Ectodermal cell (in vitro differentiated cells): ENCODE data around the gene PSMB7.

ENCODE experiments used
- H3K27ac ChIP-seq: 2 replicates; pipeline ENCODE4 v1.7.0; 2013; ENCODE audit warnings: mild to moderate bottlenecking, low read depth, low read length; ENCODE audit not compliant: insufficient read depth, poor library complexity, severe bottlenecking
- H3K27me3 ChIP-seq: 2 replicates; pipeline ENCODE4 v1.7.0; 2013; ENCODE audit warnings: mild to moderate bottlenecking, low read length; ENCODE audit not compliant: insufficient read depth, control insufficient read depth, poor library complexity, severe bottlenecking
- H3K36me3 ChIP-seq: one replicate; pipeline ENCODE4 v1.7.0; 2013; ENCODE audit warnings: low read length; ENCODE audit not compliant: control insufficient read depth, insufficient read depth
- H3K4me1 ChIP-seq: one replicate; pipeline ENCODE4 v1.7.0; 2013; ENCODE audit warnings: low read length; ENCODE audit not compliant: control insufficient read depth, insufficient read depth
- H3K4me3 ChIP-seq: 2 replicates; pipeline ENCODE4 v1.7.0; 2013; ENCODE audit warnings: low read depth, low read length, control low read depth; ENCODE audit not compliant: insufficient read depth
- H3K9me3 ChIP-seq: 2 replicates; pipeline ENCODE4 v1.7.0; 2013; ENCODE audit warnings: mild to moderate bottlenecking, low read length, moderate library complexity; ENCODE audit not compliant: control insufficient read depth
- WGBS, 2 experiments: methylation state at CpG; one replicate each; pipeline ENCODE4 v1.1.7; 2013; ENCODE audit warnings: missing lambda C conversion rate in 2 of 2; 5-methylcytosine and 5-hydroxymethylcytosine counted together

Gene PSMB7

GRCh38 chr9:124443625-124444024, 28.4 kb upstream of the PSMB7 start:
- 92 to 93% methylated on average over 2 of the region's 2 CpGs for WGBS, 2 experiments
- no peak overlapping the region for H3K27ac ChIP-seq
- no peaks in the 10 kb centered on the region for H3K27me3 ChIP-seq
- no peaks in the 10 kb centered on the region for H3K9me3 ChIP-seq
- no peaks in the 10 kb centered on the region for H3K36me3 ChIP-seq
- H3K4me1 ChIP-seq, result no peaks in the 10 kb centered on the region
- H3K4me3 ChIP-seq, result no peak overlapping the region

- Histone ChIP-seq H3K36me3 (no peaks in the 10 kb centered on the region), H3K27ac (no peak overlapping the region), H3K9me3 (no peaks in the 10 kb centered on the region), H3K27me3 (no peaks in the 10 kb centered on the region), H3K4me3 (no peak overlapping the region), H3K4me1 (no peaks in the 10 kb centered on the region)
- WGBS, 2 experiments, result 87 to 92% methylated on average over 3 of the region's 3 CpGs
Observed at GRCh38 chr9:124442826-124443225, 27.6 kb upstream of the PSMB7 start.

GRCh38 chr9:124442379-124442778, 27.1 kb upstream of the PSMB7 start:
- Histone ChIP-seq H3K4me1 (no peaks in the 10 kb centered on the region), H3K27me3 (no peaks in the 10 kb centered on the region), H3K4me3 (no peak overlapping the region), H3K27ac (no peak overlapping the region), H3K9me3 (no peaks in the 10 kb centered on the region), H3K36me3 (no peaks in the 10 kb centered on the region)

DNA sequence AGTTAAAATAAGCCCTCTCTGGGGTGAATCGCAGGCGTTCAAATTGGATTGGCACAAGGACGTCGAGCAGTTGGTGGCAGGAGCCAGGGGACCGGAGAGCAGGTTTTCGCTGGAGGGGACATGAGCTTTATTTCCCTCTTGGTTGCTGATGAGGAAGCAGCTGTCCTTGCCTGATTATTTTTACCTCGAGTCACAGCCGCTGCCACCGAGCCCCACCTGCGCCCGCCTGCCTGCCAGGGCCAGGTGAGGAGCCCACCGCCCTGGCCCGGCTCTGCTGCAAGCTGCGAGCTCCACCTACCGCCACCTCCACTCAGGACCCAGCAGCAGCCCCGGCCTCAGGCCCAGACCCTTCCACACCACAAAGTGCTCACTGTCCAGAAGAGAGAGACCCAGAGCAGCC, 26.0 kb upstream of the PSMB7 start:
- no peaks in the 10 kb centered on the region for H3K4me1 ChIP-seq
- H3K9me3 ChIP-seq, result no peaks in the 10 kb centered on the region
- no peaks in the 10 kb centered on the region for H3K36me3 ChIP-seq
- 92 to 93% methylated on average over 16 of the region's 16 CpGs for WGBS, 2 experiments
- no peaks in the 10 kb centered on the region for H3K27me3 ChIP-seq
- no peak overlapping the region for H3K27ac ChIP-seq
- H3K4me3 ChIP-seq, result no peak overlapping the region

DNA sequence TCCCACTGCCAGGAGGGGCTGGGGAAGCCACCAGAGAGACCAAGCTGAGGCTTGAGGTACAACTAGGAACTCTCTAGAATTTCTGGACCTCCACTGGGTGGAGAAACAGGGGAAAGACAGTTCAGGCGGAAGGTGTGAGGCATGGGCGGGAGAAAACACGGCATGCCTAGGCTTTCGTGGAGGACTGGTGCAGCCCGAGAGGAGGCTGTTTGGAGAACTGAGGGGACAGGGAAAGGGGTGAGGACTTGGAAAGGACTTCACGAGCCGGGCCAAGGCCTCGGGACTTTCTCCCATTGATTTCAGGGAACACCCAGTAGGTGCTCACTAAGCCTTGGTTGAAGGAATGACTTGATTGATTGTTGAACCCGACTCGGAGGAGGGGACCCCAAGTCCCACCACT, 25.5 kb upstream of the PSMB7 start:
- no peak overlapping the region for H3K4me3 ChIP-seq
- H3K27me3 ChIP-seq, result no peaks in the 10 kb centered on the region
- H3K9me3 ChIP-seq, result no peaks in the 10 kb centered on the region
- H3K4me1 ChIP-seq, result no peaks in the 10 kb centered on the region
- no peak overlapping the region for H3K27ac ChIP-seq
- WGBS, 2 experiments, result 91 to 93% methylated on average over 10 of the region's 10 CpGs
- H3K36me3 ChIP-seq, result no peaks in the 10 kb centered on the region

- no peaks in the 10 kb centered on the region for H3K4me1 ChIP-seq
- H3K9me3 ChIP-seq, result no peaks in the 10 kb centered on the region
- no peaks in the 10 kb centered on the region for H3K36me3 ChIP-seq
- H3K27ac ChIP-seq, result no peak overlapping the region
- H3K4me3 ChIP-seq, result no peak overlapping the region
- WGBS, 2 experiments, result 80 to 86% methylated on average over 6 of the region's 6 CpGs
- no peaks in the 10 kb centered on the region for H3K27me3 ChIP-seq
Observed at GRCh38 chr9:124439686-124440243, 24.5 kb upstream of the PSMB7 start.

DNA sequence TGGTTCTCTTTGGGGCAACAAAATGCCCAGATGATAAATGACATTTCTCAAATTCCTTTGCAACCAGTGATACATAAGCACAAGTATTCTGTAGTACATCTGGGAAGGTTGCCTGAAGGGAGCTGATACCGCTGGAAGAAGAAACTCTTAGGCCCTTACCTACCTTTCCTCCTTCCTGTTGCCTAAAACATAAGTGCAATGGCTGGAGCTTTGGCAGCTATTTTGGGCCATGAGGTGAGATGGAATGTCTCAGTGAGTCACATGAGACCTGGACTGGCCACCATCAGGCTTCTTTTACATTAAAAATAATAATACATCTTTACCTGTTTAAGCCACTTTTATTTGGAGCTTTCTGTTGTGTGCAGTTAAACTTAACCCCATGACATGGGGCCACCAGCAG, 23.8 kb upstream of the PSMB7 start:
- Histone ChIP-seq H3K27ac (no peak overlapping the region), H3K9me3 (no peaks in the 10 kb centered on the region), H3K4me3 (no peak overlapping the region), H3K27me3 (no peaks in the 10 kb centered on the region), H3K36me3 (no peaks in the 10 kb centered on the region), H3K4me1 (no peaks in the 10 kb centered on the region)
- 81 to 91% methylated on average over 1 of the region's 1 CpG for WGBS, 2 experiments

DNA sequence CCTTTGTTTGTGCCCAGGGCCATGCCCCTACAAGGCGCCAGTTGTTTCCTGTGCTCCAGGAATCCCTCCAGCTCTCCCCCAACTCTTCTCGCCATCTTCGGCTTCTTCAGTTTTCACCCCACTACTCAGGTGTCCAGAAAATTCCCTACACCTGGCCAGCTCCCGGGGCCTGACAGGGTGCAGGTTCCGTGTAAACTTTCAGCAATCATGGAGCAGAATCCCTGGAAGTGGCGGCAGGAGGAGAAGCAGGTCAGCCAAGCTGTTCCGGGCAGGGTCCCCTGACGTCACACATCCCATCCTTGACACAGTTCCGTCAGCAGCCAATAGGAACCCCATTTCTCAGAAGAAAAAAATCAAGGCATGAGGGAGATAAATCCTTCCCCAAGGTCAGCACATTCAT, 22.8 kb upstream of the PSMB7 start:
- Histone ChIP-seq H3K4me1 (no peaks in the 10 kb centered on the region), H3K27ac (no peak overlapping the region), H3K4me3 (no peak overlapping the region), H3K27me3 (no peaks in the 10 kb centered on the region), H3K9me3 (no peaks in the 10 kb centered on the region), H3K36me3 (no peaks in the 10 kb centered on the region)
- WGBS, 2 experiments, result 91 to 94% methylated on average over 9 of the region's 9 CpGs

GRCh38 chr9:124437086-124437485, 21.8 kb upstream of the PSMB7 start:
- Histone ChIP-seq H3K9me3 (no peaks in the 10 kb centered on the region), H3K4me3 (no peak overlapping the region), H3K4me1 (no peaks in the 10 kb centered on the region), H3K36me3 (no peaks in the 10 kb centered on the region), H3K27ac (no peak overlapping the region), H3K27me3 (no peaks in the 10 kb centered on the region)
- 93% methylated on average over 3 of the region's 3 CpGs for WGBS, 2 experiments

DNA sequence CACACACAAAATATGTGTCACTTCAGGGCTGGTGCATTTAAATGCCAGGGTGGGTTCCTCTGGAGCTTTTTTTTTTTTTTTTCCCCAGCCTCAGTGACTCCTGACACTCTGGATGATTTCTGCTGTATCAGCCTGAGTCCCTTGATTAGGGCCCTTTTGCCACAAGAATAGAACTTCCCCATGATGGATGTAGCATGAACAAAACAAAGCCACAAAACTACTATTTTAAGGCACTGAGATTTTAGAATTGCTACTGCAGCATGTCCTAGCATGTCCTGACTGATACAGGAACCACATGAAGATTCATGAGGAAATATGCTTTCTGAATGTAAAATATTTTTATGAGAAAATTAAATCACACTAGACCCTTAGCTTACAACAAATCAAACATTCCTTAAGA, 21.1 kb upstream of the PSMB7 start:
- Histone ChIP-seq H3K9me3 (no peaks in the 10 kb centered on the region), H3K4me3 (no peak overlapping the region), H3K36me3 (no peaks in the 10 kb centered on the region), H3K27me3 (no peaks in the 10 kb centered on the region), H3K4me1 (no peaks in the 10 kb centered on the region), H3K27ac (no peak overlapping the region)

DNA sequence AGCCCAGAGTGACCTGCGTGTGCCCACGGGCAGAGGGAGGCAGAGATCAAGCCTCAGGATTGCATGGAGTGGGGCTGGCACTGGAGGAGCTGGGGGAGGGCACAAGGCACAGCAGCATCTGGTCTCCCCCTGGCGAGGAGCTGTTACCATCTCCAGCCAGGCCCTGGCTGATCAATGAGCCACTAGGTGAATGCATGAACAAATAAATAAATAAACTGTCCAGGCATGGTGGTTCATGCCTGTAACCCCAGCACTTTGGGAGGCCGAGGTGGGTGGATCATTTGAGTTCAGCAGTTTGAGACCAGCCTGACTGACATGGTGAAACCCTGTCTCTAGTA, 14.3 kb upstream of the PSMB7 start:
- H3K36me3 ChIP-seq, result no peaks in the 10 kb centered on the region
- H3K4me3 ChIP-seq, result no peak overlapping the region
- 89 to 93% methylated on average over 4 of the region's 4 CpGs for WGBS, 2 experiments
- no peaks in the 10 kb centered on the region for H3K4me1 ChIP-seq
- H3K27ac ChIP-seq, result no peak overlapping the region
- H3K9me3 ChIP-seq, result no peaks in the 10 kb centered on the region
- no peaks in the 10 kb centered on the region for H3K27me3 ChIP-seq
